Measurements from ENCODE around the gene FBXO9.

Gene FBXO9

GRCh38 chr6:53136000-53136609 lies 70.9 kb downstream of the FBXO9 start:
- no peak for DNase-seq (ENCODE audit: low spot score)

- DNase-seq (ENCODE audit: low spot score), result no peak
Observed at GRCh38 chr6:53139841-53140413, 74.7 kb downstream of the FBXO9 start.

GRCh38 chr6:53142810-53143209 lies 77.6 kb downstream of the FBXO9 start:
- no peak for DNase-seq (ENCODE audit: low spot score)

DNA sequence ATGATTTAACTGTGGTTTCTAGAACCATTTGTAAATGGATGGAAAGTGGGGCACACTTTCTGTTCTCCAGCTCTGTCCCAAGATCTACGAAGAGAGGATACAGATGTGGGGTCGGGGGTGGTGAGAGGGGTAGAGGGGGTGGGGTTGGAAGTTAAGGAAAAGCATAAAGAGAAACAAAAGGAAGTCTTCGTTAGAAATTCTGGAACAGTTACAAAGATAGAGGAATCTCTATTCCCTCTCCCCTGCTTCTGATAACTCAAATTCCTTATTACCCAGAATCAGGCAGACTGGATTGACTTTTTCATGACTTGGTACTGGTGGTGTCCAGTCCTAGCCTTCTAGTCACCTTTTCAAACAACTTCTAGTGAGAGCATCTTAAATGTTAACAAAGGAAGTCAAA lies 78.5 kb downstream of the FBXO9 start:
- DNase-seq (ENCODE audit: low spot score), result no peak

DNA sequence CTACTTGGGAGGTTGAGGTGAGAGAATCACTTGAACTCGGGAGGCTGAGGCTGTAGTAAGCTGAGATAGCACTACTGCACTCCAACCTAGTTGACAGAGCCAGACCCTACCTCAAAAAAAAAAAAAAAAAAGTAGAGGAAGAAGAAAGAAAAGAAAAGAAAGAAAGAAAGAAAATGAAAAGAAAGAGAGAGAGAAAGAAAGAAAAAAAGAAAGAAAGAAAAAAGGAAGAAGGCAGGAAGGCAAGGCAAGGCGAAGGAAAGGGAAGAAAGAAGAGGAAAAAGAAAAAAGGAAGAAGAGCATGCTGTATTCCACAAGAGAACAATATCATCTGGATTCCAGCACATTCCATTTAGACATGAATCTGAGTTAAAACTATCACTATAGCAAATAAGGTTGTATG lies 79.6 kb downstream of the FBXO9 start:
- no peak for DNase-seq (ENCODE audit: low spot score)

- DNase-seq (ENCODE audit: low spot score), result no peak
Observed at GRCh38 chr6:53148684-53149083, 83.5 kb downstream of the FBXO9 start, which contains the start of gene GCM1. Gene GCM1 (minus strand): TSS chr6:53148841. CDS start chr6:53145632, 3,209 bp downstream.

Measured in CD4-positive, alpha-beta T cell treated with Interleukin-15 for 4 hours (primary cell).